HG03175 (cell line): Measurements from ENCODE around the gene GRIN2C.

Experiments
- ATAC-seq: cut with Tn5 transposase; IDR thresholded peaks from one replicate; pipeline ENCODE4 v1.9.1; 2021; ENCODE audit warnings: mild to moderate bottlenecking, moderate library complexity; ENCODE audit not compliant: unreplicated experiment

The GRIN2C gene

DNA sequence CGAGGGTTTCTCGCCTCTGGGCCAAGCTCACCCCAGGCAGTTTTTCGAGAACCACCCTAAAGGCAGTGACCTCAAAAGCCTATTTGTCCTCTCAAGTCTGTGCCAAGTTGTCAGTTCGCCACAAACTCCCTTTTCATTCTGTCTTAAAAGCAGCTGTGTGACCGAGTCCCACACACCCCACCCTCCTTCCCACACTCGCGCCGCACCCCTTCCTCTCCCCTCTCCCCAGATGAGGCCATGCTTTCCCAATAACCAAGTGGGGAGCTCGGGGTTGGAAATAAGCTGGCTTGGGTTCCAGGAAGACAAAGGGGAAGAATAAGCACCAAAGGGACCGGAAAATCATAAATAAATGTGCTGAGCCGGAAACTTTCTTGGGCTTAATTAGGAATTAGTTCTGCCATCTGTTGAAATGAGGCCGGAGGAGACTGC lies 36.7 kb downstream of the GRIN2C start:
- no peak for ATAC-seq

DNA sequence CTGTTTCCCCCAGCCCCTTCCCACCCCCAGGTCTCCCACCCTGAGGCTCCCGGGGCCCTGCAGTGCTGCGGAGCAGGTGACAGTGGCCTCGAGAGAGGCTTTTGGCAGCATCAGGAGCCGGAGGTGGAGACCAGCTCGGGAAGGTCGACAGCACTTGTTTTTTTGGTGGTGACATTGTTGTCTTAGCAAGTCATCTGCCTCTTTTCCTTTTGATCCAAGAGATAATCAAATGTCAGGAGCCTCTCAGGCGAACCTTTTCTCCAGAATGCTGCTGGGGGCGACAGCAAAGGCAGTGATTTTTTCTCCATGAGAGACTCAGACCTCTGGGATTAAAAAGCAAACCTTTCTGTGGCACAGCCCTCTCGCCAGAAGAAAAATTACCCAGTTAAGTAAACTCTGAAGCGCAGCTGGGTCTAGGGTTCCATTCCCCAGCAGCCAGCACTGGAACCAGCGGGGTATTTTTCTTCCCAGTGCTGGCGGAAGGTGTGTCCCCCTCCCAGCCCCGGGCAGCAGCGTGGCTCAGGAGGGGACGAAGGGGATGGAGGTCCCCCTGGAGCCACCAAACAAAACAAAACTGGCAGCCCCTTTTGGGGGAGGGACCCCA lies 37.2 kb downstream of the GRIN2C start:
- no peak for ATAC-seq

DNA sequence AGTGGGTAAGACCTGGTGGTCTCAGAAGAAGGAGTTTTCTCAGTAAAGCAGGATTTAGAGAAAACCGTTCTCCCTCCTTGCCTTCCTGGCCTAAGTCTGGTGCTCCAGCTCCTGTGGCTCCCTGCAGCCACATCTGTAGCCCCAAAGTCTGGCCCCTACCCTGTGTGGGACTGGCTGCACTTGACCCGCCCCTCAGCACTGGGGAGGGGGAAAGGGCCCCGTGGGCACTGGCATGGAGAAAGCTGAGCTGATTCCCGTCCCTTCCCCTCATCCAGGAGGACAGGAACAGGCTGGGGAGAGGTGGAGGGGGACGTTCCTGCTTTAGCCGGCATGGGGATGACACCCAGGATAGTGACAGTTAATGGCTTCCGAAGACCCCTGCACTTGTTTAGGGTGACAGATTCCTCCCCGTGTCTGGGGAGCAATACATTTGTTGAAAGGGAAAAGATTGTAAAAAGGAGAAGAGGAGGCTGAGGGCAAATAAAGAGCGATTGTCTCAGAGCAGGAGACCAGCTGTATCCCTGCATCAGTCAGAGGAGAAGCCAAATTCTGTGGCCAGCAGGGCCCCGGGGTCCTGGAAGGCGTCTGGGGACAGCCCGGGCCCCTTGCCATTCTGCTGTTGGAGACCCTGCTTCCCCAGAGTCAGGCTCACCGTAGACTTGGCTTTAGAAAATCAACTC lies 37.9 kb downstream of the GRIN2C start:
- no peak for ATAC-seq

DNA sequence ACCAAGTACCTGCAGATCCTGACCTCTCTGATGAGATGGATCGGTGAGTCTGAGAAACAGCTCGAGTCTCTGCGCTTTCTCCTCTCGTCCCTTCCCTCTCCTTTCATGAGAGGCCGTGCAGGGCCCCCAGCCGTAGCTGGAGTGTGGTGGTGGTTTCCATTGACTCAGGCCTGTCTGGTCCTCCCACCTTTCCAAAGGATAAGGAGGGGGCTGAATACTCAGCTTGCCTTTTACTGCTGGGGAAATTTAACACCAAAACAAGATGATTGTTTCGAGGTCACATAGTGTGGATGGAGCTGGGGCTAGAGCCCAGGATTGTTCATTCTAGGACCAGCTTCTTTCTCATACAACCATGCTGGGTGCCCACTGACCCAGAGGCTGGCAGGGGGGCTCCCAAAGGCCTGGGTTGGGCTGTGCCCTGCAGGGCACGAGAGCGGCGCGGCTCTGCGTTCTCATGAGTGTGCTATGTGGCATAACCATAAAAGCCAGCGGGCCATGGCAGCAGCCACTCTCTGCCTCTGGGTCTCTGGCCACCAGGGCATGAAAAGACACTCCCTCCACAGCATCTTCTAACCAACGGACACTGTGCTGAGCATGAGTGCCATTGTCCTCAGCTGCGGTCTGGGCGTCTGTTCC lies 39.8 kb downstream of the GRIN2C start:
- no peak for ATAC-seq

GRCh38 chr17:74818291-74818938 lies 41.3 kb downstream of the GRIN2C start:
- ATAC-seq: no peak

DNA sequence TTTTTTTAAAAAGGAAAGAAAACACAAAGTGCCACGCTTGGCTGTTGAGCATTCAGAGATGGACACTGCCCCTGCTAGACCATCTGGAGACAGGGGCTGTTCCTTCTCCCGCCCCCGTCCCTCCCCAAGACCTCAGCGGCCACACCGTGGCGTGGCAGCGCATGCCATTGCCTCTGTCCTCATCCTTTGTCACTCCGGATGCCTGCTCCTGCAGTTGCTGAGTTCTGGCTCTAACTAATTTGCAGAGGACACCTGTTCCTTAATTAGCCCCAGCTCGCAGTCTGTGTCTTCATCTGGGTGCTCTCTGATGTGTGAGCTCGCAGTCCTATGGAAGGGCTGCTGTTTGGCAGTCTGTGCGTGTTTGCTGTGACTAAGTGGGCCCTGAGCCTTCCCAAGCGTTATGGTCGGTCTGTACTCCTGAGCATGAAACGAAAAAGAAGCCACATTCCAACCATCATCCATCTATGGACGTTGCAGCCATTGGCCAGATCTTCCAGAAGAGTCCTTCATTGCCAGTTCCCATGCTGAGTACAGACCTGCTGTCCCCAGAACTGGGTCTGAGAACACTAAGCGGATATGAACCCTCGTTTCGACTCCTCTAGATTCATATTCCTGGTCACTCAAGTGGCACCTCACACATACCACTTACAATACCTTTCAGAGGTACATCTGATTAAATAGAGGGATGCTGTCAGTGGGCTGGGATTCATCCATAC lies 42.6 kb downstream of the GRIN2C start:
- ATAC-seq: no peak

GRCh38 chr17:74815550-74816370 lies 43.9 kb downstream of the GRIN2C start:
- ATAC-seq: no peak

DNA sequence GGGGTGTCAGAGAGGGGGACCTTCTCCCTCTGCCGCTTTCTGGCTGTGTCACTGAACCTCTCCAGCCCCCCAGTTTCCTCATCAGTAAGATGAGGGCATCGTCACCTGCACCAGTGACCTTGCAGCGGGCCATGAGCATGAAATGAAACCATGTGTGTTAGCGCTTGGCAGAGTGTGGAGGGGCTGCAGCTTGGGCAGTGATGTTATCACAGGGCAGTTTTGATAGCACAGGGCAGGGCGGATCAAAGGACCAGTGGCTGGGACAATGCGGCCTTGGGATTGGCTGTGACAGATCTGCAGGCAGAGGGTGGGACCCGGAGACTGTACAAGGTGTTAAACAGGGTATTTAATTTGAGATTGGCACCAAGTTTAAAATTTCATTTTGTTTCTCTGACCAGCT lies 44.6 kb downstream of the GRIN2C start:
- no peak for ATAC-seq

DNA sequence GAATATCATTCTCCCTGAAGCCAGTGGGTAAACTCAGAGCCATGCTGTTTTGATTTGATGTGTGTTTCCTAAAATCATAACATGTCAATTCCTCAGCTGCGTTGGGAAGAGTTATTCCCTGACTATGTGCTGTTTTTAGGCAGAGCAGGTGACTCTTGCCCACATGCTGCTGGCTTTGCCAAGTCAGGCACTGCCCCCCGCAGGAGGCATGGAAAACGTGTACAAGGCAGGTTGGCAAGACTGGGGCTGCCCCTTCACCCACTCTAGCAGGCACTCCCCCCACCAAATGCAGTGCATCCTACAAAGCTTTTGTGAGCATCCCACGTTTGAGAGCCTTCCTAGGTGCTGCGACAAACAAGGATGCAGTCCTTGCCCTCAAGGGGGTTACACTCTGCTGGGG lies 45.2 kb downstream of the GRIN2C start:
- no peak for ATAC-seq

GRCh38 chr17:74812109-74813009 lies 47.3 kb downstream of the GRIN2C start:
- no peak for ATAC-seq

DNA sequence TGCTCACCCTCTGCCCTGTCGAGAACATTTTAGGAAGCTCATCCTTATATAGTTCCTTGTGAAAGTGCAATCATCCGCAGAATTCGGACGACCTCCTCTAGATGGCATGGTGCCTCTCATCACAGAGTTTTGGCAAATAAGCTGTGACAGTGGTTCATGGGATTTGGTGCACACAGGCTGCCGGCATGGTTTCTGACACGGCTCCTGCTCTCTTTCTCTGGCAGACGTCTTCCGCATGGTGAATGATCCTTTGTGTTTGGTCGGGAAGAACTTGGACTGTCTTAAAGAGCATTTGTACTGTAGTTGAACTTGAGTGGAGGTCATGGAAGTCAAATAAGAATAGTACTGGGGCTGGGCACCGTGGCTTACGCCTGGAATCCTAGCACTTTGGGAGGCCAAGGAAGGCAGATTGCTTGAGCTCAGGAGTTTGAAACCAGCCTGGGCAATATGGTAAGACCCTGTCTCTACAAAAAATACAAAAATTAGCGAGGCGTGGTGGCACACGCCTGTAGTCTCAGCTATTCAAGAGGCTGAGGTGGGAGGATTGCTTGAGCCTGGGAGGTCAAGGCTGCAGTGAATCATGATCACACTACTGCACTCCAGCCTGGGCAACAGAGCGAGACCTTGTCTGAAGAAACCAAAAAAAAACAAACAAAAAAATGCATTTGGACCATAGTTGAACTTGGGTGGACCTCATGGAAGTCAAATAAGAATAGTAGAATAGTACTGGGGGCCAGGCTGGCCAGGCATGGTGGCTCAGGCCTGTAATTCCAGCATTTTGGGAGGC lies 48.8 kb downstream of the GRIN2C start:
- no peak for ATAC-seq

- ATAC-seq: no peak
Measured at GRCh38 chr17:74808714-74809430, 50.8 kb downstream of the GRIN2C start.

DNA sequence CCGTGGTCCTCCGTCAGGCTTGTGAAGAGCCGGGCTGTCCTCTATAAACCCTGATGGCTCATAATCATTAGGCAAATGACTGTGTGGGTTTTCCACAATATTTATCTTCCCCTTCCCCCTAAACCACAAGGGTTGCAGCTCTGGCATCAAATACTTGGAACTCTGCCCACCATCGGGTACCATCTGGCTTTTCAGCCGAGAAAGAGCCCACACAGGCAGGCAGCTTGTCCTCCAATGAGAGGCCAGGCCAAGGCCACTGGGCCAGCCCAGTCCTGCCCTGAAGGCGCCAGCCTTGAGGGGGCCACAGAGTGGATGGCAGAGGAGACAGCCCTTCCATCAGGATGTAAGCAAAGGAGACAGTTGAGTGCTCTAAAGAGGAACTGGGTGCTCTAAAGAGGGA lies 51.8 kb downstream of the GRIN2C start:
- no peak for ATAC-seq

GRCh38 chr17:74807441-74807840 lies 52.2 kb downstream of the GRIN2C start:
- ATAC-seq: no peak

- ATAC-seq: no peak
Measured at GRCh38 chr17:74806334-74806733, 53.4 kb downstream of the GRIN2C start.

GRCh38 chr17:74805591-74805991 lies 54.1 kb downstream of the GRIN2C start:
- ATAC-seq: no peak

DNA sequence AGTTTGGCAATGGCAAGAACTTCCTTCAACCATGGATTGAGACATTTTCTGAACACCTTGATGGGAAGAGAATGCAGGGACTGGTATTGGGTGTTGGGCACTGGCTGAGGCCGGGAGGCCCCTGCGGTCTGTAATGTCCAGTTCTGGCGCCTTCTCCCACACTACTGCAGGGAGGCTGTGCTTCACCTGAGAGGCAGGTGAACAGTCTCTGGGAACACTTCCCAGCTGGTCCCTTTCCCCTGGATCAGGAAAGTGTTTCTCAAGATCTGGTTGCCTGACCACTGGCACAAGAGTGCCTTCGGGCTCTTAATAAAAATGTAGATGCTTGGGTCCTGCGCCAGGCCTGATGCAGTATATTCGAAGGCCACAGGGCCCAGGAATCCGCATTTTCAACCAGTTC lies 55.0 kb downstream of the GRIN2C start:
- ATAC-seq: no peak

DNA sequence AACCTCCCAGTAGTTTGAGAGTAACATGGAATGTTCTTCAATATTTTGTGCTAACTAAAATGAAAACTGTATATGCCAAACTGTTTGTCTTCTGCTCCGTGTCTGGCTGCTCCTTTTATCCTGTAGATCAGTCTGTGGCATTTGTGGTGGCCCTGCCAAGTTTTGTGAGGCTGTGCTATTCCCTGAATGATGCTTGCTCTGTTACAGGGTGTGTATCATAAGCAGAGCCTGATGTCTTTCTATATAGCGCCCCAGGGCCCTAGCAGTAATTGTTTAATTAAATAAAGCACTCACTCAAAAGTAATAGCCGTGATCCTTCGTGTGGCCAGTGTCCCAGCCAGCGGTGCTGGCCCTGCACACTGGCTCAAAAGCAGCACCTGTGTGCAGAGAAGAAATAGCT lies 55.7 kb downstream of the GRIN2C start:
- no peak for ATAC-seq
